HepG2 (cell line): ENCODE measurements around the gene LCE3D. TPM values are rescaled to one million over a fixed set of nuclear protein-coding genes. Genes with fewer than 3 reads are reported as not detected.

Source experiments
- ATAC-seq: fragments of 200-7000 bp; cut with Tn5 transposase; 3 replicates; pipeline ENCODE4 v1.9.1; 2020; ENCODE audit warnings: mild to moderate bottlenecking, moderate library complexity
- BruUV-seq: library from RNA; stranded (reverse); fragments of 400-500 nt; replicated peaks from 2 replicates; lab custom pipeline; 2021; lab: Mats Ljungman, UMichigan
- CTCF ChIA-PET: fragments of 300-600 bp; formaldehyde crosslinking; extraction: SDS; loops from one replicate; lab custom pipeline; 2021; ENCODE audit warnings: low total read pairs, inconsistent platforms, low intra/inter-chr PET ratio; lab: Yijun Ruan, JAX
- POLR2A ChIA-PET: fragments of 350-600 bp; sonication (Branson Sonifier 250); formaldehyde crosslinking; loops from one replicate; lab custom pipeline; 2020; ENCODE audit warnings: antibody characterized with exemption, inconsistent platforms; lab: Yijun Ruan, JAX
- DNase-seq: peaks from one replicate; pipeline ENCODE4 v3.0.0-alpha.2; 2015; ENCODE audit warnings: low spot score
- FAIRE-seq: peaks from 3 replicates; lab custom pipeline; 2011; peaks lifted over from hg19 to GRCh38; lab: Jason Lieb, UNC
- H2AFZ ChIP-seq: one replicate; pipeline ENCODE4 v1.6.1; 2011; ENCODE audit warnings: low read length, inconsistent platforms
- H3K27ac ChIP-seq: fragments of 300-600 bp; 3 replicates; pipeline ENCODE4 v1.8.0; 2011; ENCODE audit warnings: mixed run types, mild to moderate bottlenecking, mixed read lengths, low read length, inconsistent platforms; ENCODE audit not compliant: insufficient read depth; ENCODE audit errors: extremely low read length
- H3K27me3 ChIP-seq, 2 experiments: fragments of 200-600 bp in 1 of 2; 2 replicates in 1 of 2; 3 replicates in 1 of 2; pipeline versions ENCODE4 v1.6.0 to v1.8.0; 2011; ENCODE audit warnings: low read length in 2 of 2, mild to moderate bottlenecking in 2 of 2, moderate library complexity in 2 of 2, inconsistent platforms in 1 of 2; ENCODE audit not compliant: insufficient read depth in 2 of 2, control insufficient read depth in 1 of 2
- H3K36me3 ChIP-seq, 2 experiments: fragments of 200-600 bp in 1 of 2; replicated peaks in 1 of 2; 2 replicates in 1 of 2; 3 replicates in 1 of 2; pipeline versions ENCODE4 v1.5.1 to v1.8.0; 2011; ENCODE audit warnings: low read length in 2 of 2, inconsistent platforms in 1 of 2; ENCODE audit not compliant: insufficient read depth in 2 of 2, control insufficient read depth in 1 of 2
- H3K4me1 ChIP-seq: 2 replicates; pipeline ENCODE4 v1.5.1; 2012; ENCODE audit warnings: low read length, inconsistent platforms; ENCODE audit not compliant: insufficient read depth
- H3K4me2 ChIP-seq: 2 replicates; pipeline ENCODE4 v1.6.0; 2011; ENCODE audit warnings: low read depth, low read length, inconsistent platforms
- H3K4me3 ChIP-seq, 3 experiments: fragments of 200-600 bp in 1 of 3; sonication (generic), shearing (Covaris generic) in 1 of 3; replicated peaks in 1 of 3; 2 replicates each; pipeline ENCODE4 v1.5.1; 2011 to 2016; ENCODE audit warnings: low read length in 3 of 3, inconsistent platforms in 2 of 3, low read depth in 2 of 3, mild to moderate bottlenecking in 2 of 3, control low read depth in 1 of 3, mixed read lengths in 1 of 3; ENCODE audit not compliant: insufficient read depth in 1 of 3
- H3K79me2 ChIP-seq: one replicate; pipeline ENCODE4 v1.6.1; 2011; ENCODE audit warnings: low read length, inconsistent platforms; ENCODE audit not compliant: insufficient read depth
- H3K9ac ChIP-seq: 2 replicates; pipeline ENCODE4 v1.6.0; 2011; ENCODE audit warnings: mild to moderate bottlenecking, low read depth, low read length, inconsistent platforms; ENCODE audit not compliant: insufficient read depth
- H3K9me3 ChIP-seq: 2 replicates; pipeline ENCODE4 v1.5.1; 2012; ENCODE audit warnings: mild to moderate bottlenecking, low read length
- H4K20me1 ChIP-seq: 2 replicates; pipeline ENCODE4 v1.6.0; 2011; ENCODE audit warnings: inconsistent platforms, mild to moderate bottlenecking, low read length, moderate library complexity; ENCODE audit not compliant: insufficient read depth
- ATF1 ChIP-seq: IDR thresholded peaks from 2 replicates; pipeline ENCODE4 v1.6.1; 2016; ENCODE audit warnings: mild to moderate bottlenecking, control low read depth
- CREB3 ChIP-seq: sonication (generic); formaldehyde crosslinking; IDR thresholded peaks from 2 replicates; pipeline ENCODE4 v1.5.0; 2020; ENCODE audit warnings: missing genetic modification reagents
- IKZF4 ChIP-seq: sonication (generic); formaldehyde crosslinking; IDR thresholded peaks from 2 replicates; pipeline ENCODE4 v1.5.1; 2020; ENCODE audit warnings: borderline replicate concordance, mild to moderate bottlenecking, low read depth, missing genetic modification reagents; ENCODE audit errors: not compliant biosample characterization
- JUN ChIP-seq: sonication (generic); formaldehyde crosslinking; IDR thresholded peaks from 2 replicates; pipeline ENCODE4 v1.4.0; 2020; ENCODE audit warnings: mild to moderate bottlenecking, missing genetic modification reagents
- MBNL3 ChIP-seq: fragments of 250-450 bp; sonication (Bioruptor Pico); conservative IDR thresholded peaks from 2 replicates; pipeline ENCODE4 v1.8.0; 2022; ENCODE audit warnings: mild to moderate bottlenecking, inconsistent platforms
- MXI1 ChIP-seq: IDR thresholded peaks from 3 replicates; pipeline ENCODE4 v1.6.1; 2012; ENCODE audit warnings: low read depth, low read length, inconsistent platforms, borderline replicate concordance
- NAIF1 ChIP-seq: sonication (generic); formaldehyde crosslinking; IDR thresholded peaks from 2 replicates; pipeline ENCODE4 v1.5.0; 2020; ENCODE audit warnings: mild to moderate bottlenecking, missing genetic modification reagents, borderline replicate concordance
- NCOA1 ChIP-seq: sonication (generic); formaldehyde crosslinking; IDR thresholded peaks from 2 replicates; pipeline ENCODE4 v1.9.0; 2021; ENCODE audit warnings: missing genetic modification reagents
- NFRKB ChIP-seq: fragments of 450-650 bp; IDR thresholded peaks from 2 replicates; pipeline ENCODE4 v1.6.1; 2017
- PCBP1 ChIP-seq: fragments of 200-400 bp; formaldehyde crosslinking; IDR thresholded peaks from 2 replicates; pipeline ENCODE4 v1.6.1; 2017; ENCODE audit warnings: mild to moderate bottlenecking, low read depth, low read length, borderline replicate concordance
- PLRG1 ChIP-seq: fragments of 450-650 bp; conservative IDR thresholded peaks from 2 replicates; pipeline ENCODE4 v1.6.1; 2016
- RBAK ChIP-seq: sonication (generic); formaldehyde crosslinking; IDR thresholded peaks from 2 replicates; pipeline ENCODE4 v1.5.1; 2020; ENCODE audit warnings: mild to moderate bottlenecking, missing genetic modification reagents
- RFXANK ChIP-seq: IDR thresholded peaks from 2 replicates; pipeline ENCODE4 v1.6.1; 2016
- SIN3B ChIP-seq: fragments of 150-350 bp; IDR thresholded peaks from 2 replicates; pipeline ENCODE4 v1.6.1; 2014; ENCODE audit warnings: low read length
- SOX13 ChIP-seq, 3 experiments: fragments of 450-650 bp in 1 of 3; sonication (generic) in 1 of 3; formaldehyde crosslinking in 1 of 3; IDR thresholded peaks in 2 of 3; conservative IDR thresholded peaks in 1 of 3; 2 replicates each; pipeline versions ENCODE4 v1.5.0 to v1.6.1; 2016 to 2020; ENCODE audit warnings: antibody characterized with exemption in 1 of 3, mild to moderate bottlenecking in 1 of 3, missing compliant biosample characterization in 1 of 3, missing genetic modification reagents in 1 of 3, moderate library complexity in 1 of 3
- ZNF3 ChIP-seq: IDR thresholded peaks from 2 replicates; pipeline ENCODE4 v1.7.0; 2017; ENCODE audit warnings: inconsistent platforms
- WGBS: methylation state at CpG from one replicate; pipeline ENCODE4 v1.1.6; 2017; ENCODE audit warnings: low lambda C conversion rate; 5-methylcytosine and 5-hydroxymethylcytosine counted together
- in situ Hi-C: cut with HindIII; loops from 2 replicates; pipeline ENCODE4 v1.10.0; 2017; ENCODE audit warnings: low pct_unique_long_range_greater_than_20kb; ENCODE audit not compliant: extremely low pct_ligation_motif_present
- intact Hi-C: fragments of 100-400 bp; cut with micrococcal nuclease; formaldehyde crosslinking; loops from one replicate; pipeline ENCODE4 v1.10.0; 2022; ENCODE audit not compliant: unreplicated experiment
- polyA plus RNA-seq, 8 experiments: library from polyadenylated mRNA; depleted of rRNA in 3 of 8; stranded (reverse) in 7 of 8; unstranded in 1 of 8; fragments of >200 nt; fragmentation: Illumina TruSeq in 4 of 8; extraction: Trizol in 4 of 8; gene quantifications; 2 replicates each; pipeline versions ENCODE4 v1.2.1 to v1.2.3, GENCODE V29; 2011 to 2016; ENCODE audit warnings: low read depth in 4 of 8, missing spikeins in 1 of 8, mixed read lengths in 1 of 8; ENCODE audit not compliant: insufficient read depth in 1 of 8
- total RNA-seq, 5 experiments: library from RNA; depleted of rRNA; stranded (reverse); fragments of >200 nt; fragmentation: Illumina TruSeq; extraction: Trizol; gene quantifications; 2 replicates each; pipeline ENCODE4 v1.2.3, GENCODE V29; 2016; ENCODE audit warnings: low read depth in 1 of 5
- TF ChIP-seq, protein P1 (sequence below): sonication (generic); formaldehyde crosslinking; IDR thresholded peaks from 2 replicates; pipeline ENCODE4 v1.9.0; 2022; ENCODE audit warnings: missing genetic modification reagents, mild to moderate bottlenecking, borderline replicate concordance
- TF ChIP-seq, protein P2 (sequence below): sonication (generic); formaldehyde crosslinking; IDR thresholded peaks from 2 replicates; pipeline ENCODE4 v1.8.0; 2022; ENCODE audit warnings: mild to moderate bottlenecking, missing genetic modification reagents, borderline replicate concordance
- TF ChIP-seq, protein P3 (sequence below): sonication (generic); formaldehyde crosslinking; IDR thresholded peaks from 2 replicates; pipeline ENCODE4 v1.4.0; 2020; ENCODE audit warnings: missing genetic modification reagents

The LCE3D gene
- total and polyA plus RNA-seq, 2 of the 13 experiments (the other 11 are each of a cell fraction or from before 2014, with no cell fraction given), result not detected

- in situ Hi-C loops (loop anchor here (5.0 kb wide), 1 partner anchor 55 kb away; the partner anchor contains the start of gene LCE3E), intact Hi-C loops (no loop called here)
- FAIRE-seq (no peak), DNase-seq (no peak), ATAC-seq (no peak)
- no peaks in the 10 kb centered on the region for H4K20me1 ChIP-seq
- ChIA-PET POLR2A (no interaction called here), CTCF (no interaction called here)
- WGBS, result 0% methylated on average over 3 of the region's 3 CpGs
- no peak overlapping the region for H2AFZ ChIP-seq
- no peak overlapping the region for H3K27ac ChIP-seq
- H3K79me2 ChIP-seq, result no peaks in the 10 kb centered on the region
- no peak overlapping the region for H3K4me2 ChIP-seq
- H3K36me3 ChIP-seq, result no peaks in the 10 kb centered on the region
- no peak overlapping the region for H3K4me3 ChIP-seq
- no TSS peak for BruUV-seq
- H3K27me3 ChIP-seq, result peaks cover 0 to 8% of the 10 kb centered on the region in 2 experiments; a peak in 1 of 5 replicates
- TF ChIP-seq ATF1 (CRISPR knock-in tag) (no peak), IKZF4 (no peak), SOX13 (IDR thresholded peaks at IDR 0.05) (no peak), SOX13 (CRISPR knock-in tag; conservative IDR thresholded peaks at IDR 0.05 in 1 of 2, IDR thresholded peaks at IDR 0.05 in 1 of 2) (no peak), MXI1 (no peak), JUN (CRISPR knock-in tag) (no peak), NAIF1 (CRISPR knock-in tag) (no peak), MBNL3 (CRISPR knock-in tag) (no peak), RFXANK (no peak), PLRG1 (no peak), NCOA1 (no peak), CREB3 (CRISPR knock-in tag) (no peak), NFRKB (no peak), RBAK (CRISPR knock-in tag) (no peak), PCBP1 (no peak), ZNF3 (CRISPR knock-in tag) (no peak), SIN3B (no peak)
- TF ChIP-seq, protein P1, sequence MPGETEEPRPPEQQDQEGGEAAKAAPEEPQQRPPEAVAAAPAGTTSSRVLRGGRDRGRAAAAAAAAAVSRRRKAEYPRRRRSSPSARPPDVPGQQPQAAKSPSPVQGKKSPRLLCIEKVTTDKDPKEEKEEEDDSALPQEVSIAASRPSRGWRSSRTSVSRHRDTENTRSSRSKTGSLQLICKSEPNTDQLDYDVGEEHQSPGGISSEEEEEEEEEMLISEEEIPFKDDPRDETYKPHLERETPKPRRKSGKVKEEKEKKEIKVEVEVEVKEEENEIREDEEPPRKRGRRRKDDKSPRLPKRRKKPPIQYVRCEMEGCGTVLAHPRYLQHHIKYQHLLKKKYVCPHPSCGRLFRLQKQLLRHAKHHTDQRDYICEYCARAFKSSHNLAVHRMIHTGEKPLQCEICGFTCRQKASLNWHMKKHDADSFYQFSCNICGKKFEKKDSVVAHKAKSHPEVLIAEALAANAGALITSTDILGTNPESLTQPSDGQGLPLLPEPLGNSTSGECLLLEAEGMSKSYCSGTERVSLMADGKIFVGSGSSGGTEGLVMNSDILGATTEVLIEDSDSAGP (CRISPR knock-in tag), result no peak
- TF ChIP-seq, protein P2, sequence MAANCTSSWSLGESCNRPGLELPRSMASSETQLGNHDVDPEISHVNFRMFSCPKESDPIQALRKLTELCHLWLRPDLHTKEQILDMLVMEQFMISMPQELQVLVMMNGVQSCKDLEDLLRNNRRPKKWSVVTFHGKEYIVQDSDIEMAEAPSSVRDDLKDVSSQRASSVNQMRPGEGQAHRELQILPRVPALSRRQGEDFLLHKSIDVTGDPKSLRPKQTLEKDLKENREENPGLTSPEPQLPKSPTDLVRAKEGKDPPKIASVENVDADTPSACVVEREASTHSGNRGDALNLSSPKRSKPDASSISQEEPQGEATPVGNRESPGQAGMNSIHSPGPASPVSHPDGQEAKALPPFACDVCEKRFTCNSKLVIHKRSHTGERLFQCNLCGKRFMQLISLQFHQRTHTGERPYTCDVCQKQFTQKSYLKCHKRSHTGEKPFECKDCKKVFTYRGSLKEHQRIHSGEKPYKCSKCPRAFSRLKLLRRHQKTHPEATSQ (CRISPR knock-in tag), result no peak
- TF ChIP-seq, protein P3, sequence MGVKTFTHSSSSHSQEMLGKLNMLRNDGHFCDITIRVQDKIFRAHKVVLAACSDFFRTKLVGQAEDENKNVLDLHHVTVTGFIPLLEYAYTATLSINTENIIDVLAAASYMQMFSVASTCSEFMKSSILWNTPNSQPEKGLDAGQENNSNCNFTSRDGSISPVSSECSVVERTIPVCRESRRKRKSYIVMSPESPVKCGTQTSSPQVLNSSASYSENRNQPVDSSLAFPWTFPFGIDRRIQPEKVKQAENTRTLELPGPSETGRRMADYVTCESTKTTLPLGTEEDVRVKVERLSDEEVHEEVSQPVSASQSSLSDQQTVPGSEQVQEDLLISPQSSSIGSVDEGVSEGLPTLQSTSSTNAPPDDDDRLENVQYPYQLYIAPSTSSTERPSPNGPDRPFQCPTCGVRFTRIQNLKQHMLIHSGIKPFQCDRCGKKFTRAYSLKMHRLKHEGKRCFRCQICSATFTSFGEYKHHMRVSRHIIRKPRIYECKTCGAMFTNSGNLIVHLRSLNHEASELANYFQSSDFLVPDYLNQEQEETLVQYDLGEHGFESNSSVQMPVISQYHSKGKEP (CRISPR knock-in tag), result no peak
- H3K4me1 ChIP-seq, result no peaks in the 10 kb centered on the region
- H3K9me3 ChIP-seq, result no peaks in the 10 kb centered on the region
- no peak overlapping the region for H3K9ac ChIP-seq
Measured at GRCh38 chr1:152621993-152622392, 41.7 kb upstream of the LCE3D start.
